ENCODE results near the gene RCBTB2.

- no peak for TF ChIP-seq POLR2A (IDR thresholded peaks at IDR 0.05)
- TF ChIP-seq CTCF (IDR thresholded peaks at IDR 0.05), result no peak
- no peak for TF ChIP-seq EP300 (IDR thresholded peaks at IDR 0.05)
These were observed 41.3 kb upstream of the RCBTB2 start for GRCh38 chr13:48574041-48574796.

All from ovary (tissue), 3 donors.